Ishikawa (cell line): ENCODE results near the gene RETREG3.

Experiments used
- CEBPB ChIP-seq: IDR thresholded peaks from 2 replicates; pipeline ENCODE4 v1.6.1; 2012
- TAF1 ChIP-seq: IDR thresholded peaks from 2 replicates; pipeline ENCODE4 v1.6.1; 2012; ENCODE audit warnings: low read depth, mild to moderate bottlenecking
- TCF12 ChIP-seq: IDR thresholded peaks from 2 replicates; pipeline ENCODE4 v1.6.1; 2012; ENCODE audit warnings: low read depth
- ZBTB7A ChIP-seq: IDR thresholded peaks from 2 replicates; pipeline ENCODE4 v1.6.1; 2012; ENCODE audit warnings: low read depth

GRCh38 chr17:42537156-42537805, 71.9 kb downstream of the RETREG3 start:
- TF ChIP-seq CEBPB (no peak), ZBTB7A (no peak), TAF1 (no peak), TCF12 (no peak)
